ENCODE results near the gene CD7.

DNA sequence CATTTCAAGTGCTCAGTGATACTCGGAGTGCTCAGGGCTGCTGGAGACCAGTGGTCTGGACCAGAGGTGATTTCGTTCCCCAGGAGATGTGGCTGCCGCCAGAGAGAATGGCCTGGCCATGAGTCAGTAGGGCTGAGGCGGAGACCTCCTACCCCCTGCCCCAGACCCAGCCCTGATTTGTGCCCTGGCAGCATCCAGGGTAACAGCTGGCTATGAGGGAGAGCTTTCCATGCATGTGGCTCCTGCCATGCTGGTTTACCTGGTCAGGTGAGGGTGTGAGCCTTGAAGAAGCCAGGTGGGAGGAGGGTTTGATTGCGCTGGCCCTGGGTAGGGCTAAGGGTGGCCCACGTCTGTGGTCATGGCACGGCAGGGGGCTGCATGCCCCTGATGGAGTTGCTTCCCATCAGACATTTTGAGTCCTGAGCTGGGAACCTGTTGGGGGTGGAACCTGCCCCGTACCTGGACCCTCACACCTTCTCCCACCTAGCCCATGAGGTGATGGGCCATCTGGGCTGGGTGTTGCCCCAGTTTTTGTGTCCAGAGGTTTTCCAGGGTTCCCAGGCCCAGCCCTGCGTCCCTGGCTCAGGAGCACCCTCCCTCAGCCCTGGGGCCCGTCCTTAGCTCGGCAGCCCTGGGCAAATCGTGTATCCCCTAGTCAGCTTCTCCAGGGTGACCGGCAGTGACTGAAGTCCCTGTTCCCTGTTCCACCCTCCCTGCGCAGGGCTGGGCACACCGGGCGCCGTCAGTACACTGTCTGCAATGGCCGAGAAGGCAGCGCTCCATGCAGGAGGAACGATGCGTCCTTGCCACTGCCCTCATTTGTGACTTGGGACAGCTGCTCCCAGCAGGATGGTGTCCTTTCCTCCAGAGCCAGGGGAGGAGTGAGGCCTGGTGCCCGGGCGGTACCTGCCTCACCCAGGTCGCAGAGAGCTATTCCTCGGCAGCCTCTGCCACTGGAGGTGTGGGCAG, 34.9 kb downstream of the CD7 start:
- no peak for TF ChIP-seq CTCF (IDR thresholded peaks at IDR 0.05 in 2 of 3, conservative IDR thresholded peaks at IDR 0.05 in 1 of 3; ENCODE audit: insufficient read depth in 2 of 3, low read depth in 1 of 3, low read length in 3 of 3)
- TF ChIP-seq, protein P1, sequence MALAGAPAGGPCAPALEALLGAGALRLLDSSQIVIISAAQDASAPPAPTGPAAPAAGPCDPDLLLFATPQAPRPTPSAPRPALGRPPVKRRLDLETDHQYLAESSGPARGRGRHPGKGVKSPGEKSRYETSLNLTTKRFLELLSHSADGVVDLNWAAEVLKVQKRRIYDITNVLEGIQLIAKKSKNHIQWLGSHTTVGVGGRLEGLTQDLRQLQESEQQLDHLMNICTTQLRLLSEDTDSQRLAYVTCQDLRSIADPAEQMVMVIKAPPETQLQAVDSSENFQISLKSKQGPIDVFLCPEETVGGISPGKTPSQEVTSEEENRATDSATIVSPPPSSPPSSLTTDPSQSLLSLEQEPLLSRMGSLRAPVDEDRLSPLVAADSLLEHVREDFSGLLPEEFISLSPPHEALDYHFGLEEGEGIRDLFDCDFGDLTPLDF (CRISPR knock-in tag; IDR thresholded peaks at IDR 0.05): no peak
- TF ChIP-seq PKNOX1 (IDR thresholded peaks at IDR 0.05): no peak
- no peak for TF ChIP-seq POLR2A (conservative IDR thresholded peaks at IDR 0.05)
- TF ChIP-seq, protein P2, sequence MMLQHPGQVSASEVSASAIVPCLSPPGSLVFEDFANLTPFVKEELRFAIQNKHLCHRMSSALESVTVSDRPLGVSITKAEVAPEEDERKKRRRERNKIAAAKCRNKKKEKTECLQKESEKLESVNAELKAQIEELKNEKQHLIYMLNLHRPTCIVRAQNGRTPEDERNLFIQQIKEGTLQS (IDR thresholded peaks at IDR 0.05): no peak
- TF ChIP-seq, protein P2 (CRISPR knock-in tag; conservative IDR thresholded peaks at IDR 0.05): no peak
- TF ChIP-seq KLF13 (tag; IDR thresholded peaks at IDR 0.05; ENCODE audit: borderline replicate concordance, low read depth): no peak

Measured in K562 (cell line).